ENCODE results near the gene PRAME. TPM values are rescaled to one million over a fixed set of nuclear protein-coding genes. Genes with fewer than 3 reads are reported as not detected.
A peak's percentile ranks its signal among the peaks of the same experiment; 100 is the strongest.

PRAME gene
- total RNA-seq, 1 donor = 0.43 TPM

DNA sequence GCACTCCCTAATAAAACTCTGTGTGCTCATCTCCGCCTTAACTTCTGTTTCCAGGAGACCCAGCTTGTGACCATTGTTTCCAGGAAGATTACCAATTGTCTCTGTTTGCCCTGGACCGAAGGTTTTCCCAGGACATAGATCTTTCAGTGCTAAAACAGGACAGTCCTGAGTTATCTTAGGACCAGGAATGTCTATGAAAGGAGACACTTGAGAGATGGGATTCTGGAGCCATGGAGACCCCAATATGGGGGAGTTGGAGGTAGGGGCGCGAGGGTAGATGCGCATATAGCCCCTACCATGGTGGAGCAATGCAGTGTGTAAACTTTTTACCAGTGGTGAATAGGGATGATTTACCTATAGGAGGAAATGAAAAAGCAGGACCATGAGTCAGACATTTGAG is 10.2 kb upstream of the PRAME start:
- DNase-seq (ENCODE audit: low read depth) = no peak
- TF ChIP-seq, protein P1, sequence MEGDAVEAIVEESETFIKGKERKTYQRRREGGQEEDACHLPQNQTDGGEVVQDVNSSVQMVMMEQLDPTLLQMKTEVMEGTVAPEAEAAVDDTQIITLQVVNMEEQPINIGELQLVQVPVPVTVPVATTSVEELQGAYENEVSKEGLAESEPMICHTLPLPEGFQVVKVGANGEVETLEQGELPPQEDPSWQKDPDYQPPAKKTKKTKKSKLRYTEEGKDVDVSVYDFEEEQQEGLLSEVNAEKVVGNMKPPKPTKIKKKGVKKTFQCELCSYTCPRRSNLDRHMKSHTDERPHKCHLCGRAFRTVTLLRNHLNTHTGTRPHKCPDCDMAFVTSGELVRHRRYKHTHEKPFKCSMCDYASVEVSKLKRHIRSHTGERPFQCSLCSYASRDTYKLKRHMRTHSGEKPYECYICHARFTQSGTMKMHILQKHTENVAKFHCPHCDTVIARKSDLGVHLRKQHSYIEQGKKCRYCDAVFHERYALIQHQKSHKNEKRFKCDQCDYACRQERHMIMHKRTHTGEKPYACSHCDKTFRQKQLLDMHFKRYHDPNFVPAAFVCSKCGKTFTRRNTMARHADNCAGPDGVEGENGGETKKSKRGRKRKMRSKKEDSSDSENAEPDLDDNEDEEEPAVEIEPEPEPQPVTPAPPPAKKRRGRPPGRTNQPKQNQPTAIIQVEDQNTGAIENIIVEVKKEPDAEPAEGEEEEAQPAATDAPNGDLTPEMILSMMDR (IDR thresholded peaks at IDR 0.05; ENCODE audit: insufficient read depth, low read depth, low read length) = no peak
- H3K4me3 ChIP-seq (ENCODE audit: low read depth, low read length) = no peak overlapping the region

DNA sequence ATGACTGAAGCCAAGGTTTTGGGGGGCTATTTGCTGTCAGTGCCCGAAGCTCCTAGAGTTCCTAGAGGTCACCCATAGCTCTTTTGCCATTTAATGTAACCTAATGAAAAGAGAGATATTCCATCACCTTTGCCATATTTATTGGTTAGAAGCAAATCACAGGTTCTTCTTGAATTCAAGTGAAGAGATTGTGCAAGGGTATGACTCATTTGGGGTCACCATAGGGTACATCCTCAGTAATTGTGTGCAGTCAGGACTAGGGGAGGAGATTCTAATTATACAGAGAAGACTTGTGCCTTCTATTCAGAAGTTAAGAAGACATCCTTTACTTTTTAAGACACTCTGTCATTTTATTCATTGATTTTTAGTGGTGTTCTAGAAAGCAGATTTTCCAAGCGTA is 6.9 kb upstream of the PRAME start:
- TF ChIP-seq, protein P1 (IDR thresholded peaks at IDR 0.05; ENCODE audit: insufficient read depth, low read depth, low read length) = no peak
- peak; percentile 60 for DNase-seq (ENCODE audit: low read depth)
- H3K4me3 ChIP-seq (ENCODE audit: low read depth, low read length) = no peak overlapping the region

DNA sequence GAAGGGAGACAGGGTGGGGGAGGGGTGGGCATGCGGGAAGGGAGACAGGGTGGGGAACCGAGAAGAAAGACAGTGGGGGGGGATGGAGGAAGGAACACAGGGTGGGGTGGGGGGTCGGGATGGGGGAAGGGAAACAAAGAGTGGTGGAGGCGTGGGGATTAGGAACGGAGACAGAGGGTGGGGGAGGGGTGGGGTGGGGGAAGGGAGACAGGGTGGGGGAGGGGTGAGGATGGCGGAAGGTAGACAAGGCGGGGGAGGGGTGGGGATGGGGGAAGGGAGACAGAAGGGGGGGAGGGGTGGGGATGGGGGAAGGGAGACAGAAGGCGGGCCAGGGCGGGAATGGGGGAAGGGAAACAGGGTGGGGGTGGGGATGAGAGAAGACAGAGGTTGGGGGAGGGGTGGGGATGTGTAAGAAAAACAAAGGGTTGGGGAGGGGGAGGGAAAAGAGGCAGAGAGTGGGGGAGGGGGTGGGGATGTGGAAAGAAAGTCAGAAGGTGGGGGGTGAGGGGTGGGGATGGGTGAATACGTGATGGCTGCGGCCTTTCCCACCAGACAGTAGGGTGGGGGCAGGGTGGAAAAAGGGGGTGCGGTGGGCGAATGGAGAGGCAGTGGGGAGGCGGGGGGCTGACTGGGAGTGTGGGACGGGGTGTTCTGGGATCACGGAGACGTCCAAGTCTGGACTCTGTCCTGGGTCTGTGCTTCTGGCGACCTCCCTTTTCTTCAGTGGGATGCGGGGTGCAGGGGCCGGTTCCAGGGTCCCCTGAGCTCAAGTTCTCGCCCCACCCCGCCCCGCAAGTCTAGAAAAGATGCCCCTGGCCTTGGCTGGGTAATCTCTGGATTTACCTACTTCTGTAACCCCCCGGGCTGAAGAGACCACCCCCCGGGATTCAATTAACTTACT is 744 bp downstream of the PRAME start:
- TF ChIP-seq, protein P1 (IDR thresholded peaks at IDR 0.05; ENCODE audit: insufficient read depth, low read depth, low read length) = no peak
- no peak for DNase-seq (ENCODE audit: low read depth)
- no peak overlapping the region for H3K4me3 ChIP-seq (ENCODE audit: low read depth, low read length)

DNA sequence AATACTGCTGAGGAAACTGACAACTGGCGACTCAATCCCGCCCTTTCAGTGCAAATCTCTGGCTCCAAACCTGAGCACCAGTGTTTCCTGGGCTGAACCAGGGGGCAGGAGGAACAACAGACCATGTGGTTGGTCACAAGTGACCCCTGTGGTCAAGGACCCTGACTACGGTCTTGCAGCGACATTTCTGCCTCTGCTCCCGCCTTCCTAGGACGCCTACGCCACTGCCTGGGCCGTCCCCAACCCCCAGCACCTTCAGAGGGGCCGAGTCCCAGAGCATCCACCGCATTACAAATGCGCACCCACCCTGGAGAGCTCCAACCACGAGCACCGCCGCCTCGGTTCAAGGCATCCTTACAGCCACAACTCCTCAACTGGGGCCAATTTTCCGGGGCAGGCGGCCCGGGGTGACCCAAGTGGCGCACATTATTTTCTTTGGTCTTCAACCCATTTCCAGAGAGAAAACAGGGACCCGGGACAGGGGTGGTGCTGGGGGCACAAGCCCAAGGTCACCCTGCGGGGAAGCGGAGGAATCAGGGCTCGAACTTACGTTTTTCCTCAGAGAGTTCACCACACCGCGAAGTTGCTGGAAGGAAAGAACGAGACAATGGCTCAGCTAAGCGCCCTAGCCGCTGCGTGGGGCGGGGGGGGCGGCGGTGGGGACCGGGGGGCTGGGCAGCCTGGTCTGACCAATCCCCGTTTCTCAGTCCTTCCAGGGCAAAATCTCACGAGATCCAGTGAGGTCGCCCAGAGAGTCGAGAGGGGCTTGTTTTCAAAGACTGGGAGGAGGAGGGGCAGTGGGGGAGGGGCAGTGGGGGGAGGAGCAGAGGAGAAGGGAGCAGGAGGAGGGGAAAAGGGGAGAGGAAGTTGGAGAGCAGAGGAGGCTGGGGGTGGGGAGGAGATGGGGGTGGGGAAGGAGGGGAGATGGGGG is 1.8 kb downstream of the PRAME start:
- H3K4me3 ChIP-seq (ENCODE audit: low read depth, low read length) = no peak overlapping the region
- TF ChIP-seq, protein P1 (IDR thresholded peaks at IDR 0.05; ENCODE audit: insufficient read depth, low read depth, low read length) = no peak
- DNase-seq (ENCODE audit: low read depth) = no peak

DNA sequence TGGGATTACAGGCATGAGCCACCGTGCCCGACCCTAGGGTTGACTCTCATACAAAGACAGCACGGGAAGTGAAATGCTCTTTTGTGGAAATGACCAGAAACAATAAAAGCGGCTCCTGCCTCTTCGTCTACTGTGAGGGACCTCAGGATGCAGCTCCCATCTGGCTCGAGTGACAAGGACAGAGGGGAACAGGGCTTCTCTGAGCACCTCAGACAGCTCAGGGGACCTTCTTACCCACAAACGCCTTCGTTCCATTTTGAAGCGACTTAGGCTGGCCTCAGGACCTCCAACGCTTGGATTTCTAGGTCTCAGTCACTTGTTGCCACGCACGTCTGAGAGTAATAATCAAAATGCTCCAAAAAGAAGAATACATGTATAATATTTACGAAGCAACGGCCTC is 2.5 kb downstream of the PRAME start:
- DNase-seq (ENCODE audit: low read depth) = no peak
- H3K4me3 ChIP-seq (ENCODE audit: low read depth, low read length) = no peak overlapping the region
- TF ChIP-seq, protein P1 (IDR thresholded peaks at IDR 0.05; ENCODE audit: insufficient read depth, low read depth, low read length) = no peak

DNA sequence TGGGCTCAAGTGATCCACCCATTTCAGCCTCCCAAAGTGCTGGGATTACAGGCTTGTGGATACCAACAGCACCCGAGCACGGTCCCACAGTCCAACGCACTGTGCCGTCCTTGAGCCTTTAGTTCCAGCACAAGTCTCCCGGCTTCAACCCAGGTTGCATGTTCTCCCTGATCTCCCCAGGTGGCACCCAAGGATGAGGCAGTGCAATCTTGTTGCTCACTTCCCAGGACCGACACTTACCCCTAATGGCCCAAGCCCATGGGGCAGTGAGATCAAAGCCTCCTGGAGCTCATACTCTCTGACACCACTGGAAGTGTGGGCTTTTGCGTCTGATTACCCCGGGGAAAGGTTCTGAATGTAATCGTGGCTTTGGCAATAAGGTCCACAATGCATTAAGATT is 3.5 kb downstream of the PRAME start:
- no peak overlapping the region for H3K4me3 ChIP-seq (ENCODE audit: low read depth, low read length)
- DNase-seq (ENCODE audit: low read depth) = no peak
- TF ChIP-seq, protein P1 (IDR thresholded peaks at IDR 0.05; ENCODE audit: insufficient read depth, low read depth, low read length) = no peak
